MCF 10A (cell line): Measurements from ENCODE around the gene MYMX. TPM values are rescaled to one million over a fixed set of nuclear protein-coding genes. Genes with fewer than 3 reads are reported as not detected.

Source experiments
- BruUV-seq: library from RNA; stranded (reverse); fragments of 400-500 nt; replicated peaks from 2 replicates; lab custom pipeline; 2021; lab: Mats Ljungman, UMichigan
- CTCF ChIA-PET: fragments of 300-600 bp; sonication (Branson Sonifier 250); formaldehyde crosslinking; extraction: SDS; loops from one replicate; lab custom pipeline; 2021; ENCODE audit warnings: antibody characterized with exemption, inconsistent platforms; lab: Yijun Ruan, JAX
- POLR2A ChIA-PET: fragments of 300-600, 350-650 bp; sonication (Branson Sonifier 250); formaldehyde crosslinking; extraction: SDS; loops from one replicate; lab custom pipeline; 2020; ENCODE audit warnings: antibody characterized with exemption, inconsistent platforms; lab: Yijun Ruan, JAX
- DNase-seq: peaks from one replicate; pipeline ENCODE4 v3.0.0-alpha.2; 2018; ENCODE audit not compliant: unreplicated experiment
- H3K27ac Mint-ChIP-seq: one replicate; pipeline ENCODE4 v1.8.0; 2022; ENCODE audit warnings: mild to moderate bottlenecking, low read depth, mixed read lengths; ENCODE audit not compliant: unreplicated experiment
- H3K27me3 Mint-ChIP-seq: one replicate; pipeline ENCODE4 v1.8.0; 2022; ENCODE audit warnings: mixed read lengths; ENCODE audit not compliant: insufficient read depth, unreplicated experiment
- H3K36me3 Mint-ChIP-seq: one replicate; pipeline ENCODE4 v1.8.0; 2022; ENCODE audit warnings: mild to moderate bottlenecking, moderate library complexity, mixed read lengths; ENCODE audit not compliant: insufficient read depth, unreplicated experiment
- H3K4me1 Mint-ChIP-seq: one replicate; pipeline ENCODE4 v1.8.0; 2022; ENCODE audit warnings: mixed read lengths; ENCODE audit not compliant: insufficient read depth, unreplicated experiment
- H3K4me3 Mint-ChIP-seq: one replicate; pipeline ENCODE4 v1.8.0; 2022; ENCODE audit warnings: mild to moderate bottlenecking, moderate library complexity, mixed read lengths; ENCODE audit not compliant: unreplicated experiment
- H3K9me3 Mint-ChIP-seq: one replicate; pipeline ENCODE4 v1.8.0; 2022; ENCODE audit warnings: mixed read lengths; ENCODE audit not compliant: unreplicated experiment
- intact Hi-C: fragments of 100-400 bp; cut with micrococcal nuclease; formaldehyde crosslinking; loops from 2 replicates; pipeline ENCODE4 v1.14.1; 2022
- total RNA-seq: library from RNA; stranded (reverse); gene quantifications from 2 replicates; pipeline ENCODE4 v1.2.3, GENCODE V29; 2022
- TF ChIP-seq, protein P1 (sequence below): fragments of 200-600 bp; IDR thresholded peaks from one replicate; pipeline ENCODE4 v1.8.0; 2022; ENCODE audit warnings: antibody characterized with exemption, mild to moderate bottlenecking; ENCODE audit not compliant: unreplicated experiment

Gene MYMX
- total RNA-seq, 1 experiment from 2014 or later: not detected

DNA sequence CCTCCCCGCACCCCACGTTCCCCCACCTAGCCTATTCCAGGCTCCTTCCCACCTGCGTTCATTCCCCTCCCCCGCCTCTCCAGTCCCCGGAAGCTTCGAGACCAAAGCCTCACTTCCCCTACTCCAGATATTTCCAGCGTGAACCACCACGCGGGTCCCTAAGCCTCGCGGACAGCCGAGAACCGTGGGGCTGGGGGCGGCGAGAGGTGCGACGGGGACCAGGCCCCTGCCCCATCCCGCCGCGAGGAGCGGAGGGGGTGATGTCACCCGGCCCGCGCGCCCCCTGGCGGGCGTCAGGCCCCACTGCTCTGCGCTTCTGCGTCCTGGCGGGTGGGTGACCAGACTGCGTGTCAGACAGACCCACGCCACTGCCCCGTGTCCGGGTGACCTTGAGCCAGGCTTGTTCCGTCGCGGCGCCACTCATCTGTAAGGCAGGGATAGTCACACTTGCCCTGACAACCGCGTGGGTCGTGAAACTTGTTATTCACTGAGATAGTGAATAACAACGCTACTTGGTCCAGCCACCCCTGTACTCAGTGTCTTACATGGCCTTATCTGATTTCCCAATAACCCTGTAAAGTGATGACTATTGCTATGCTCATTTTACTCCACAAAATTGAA lies 21.2 kb downstream of the MYMX start:
- H3K27me3 Mint-ChIP-seq: no peaks in the 10 kb centered on the region
- peaks cover 7% of the 10 kb centered on the region for H3K36me3 Mint-ChIP-seq
- intact Hi-C loops: loop anchor here (1.0 kb wide), 3 partner anchors 17 to 142 kb away; no protein-coding TSS in a partner anchor
- H3K9me3 Mint-ChIP-seq: no peaks in the 10 kb centered on the region
- TF ChIP-seq, protein P1, sequence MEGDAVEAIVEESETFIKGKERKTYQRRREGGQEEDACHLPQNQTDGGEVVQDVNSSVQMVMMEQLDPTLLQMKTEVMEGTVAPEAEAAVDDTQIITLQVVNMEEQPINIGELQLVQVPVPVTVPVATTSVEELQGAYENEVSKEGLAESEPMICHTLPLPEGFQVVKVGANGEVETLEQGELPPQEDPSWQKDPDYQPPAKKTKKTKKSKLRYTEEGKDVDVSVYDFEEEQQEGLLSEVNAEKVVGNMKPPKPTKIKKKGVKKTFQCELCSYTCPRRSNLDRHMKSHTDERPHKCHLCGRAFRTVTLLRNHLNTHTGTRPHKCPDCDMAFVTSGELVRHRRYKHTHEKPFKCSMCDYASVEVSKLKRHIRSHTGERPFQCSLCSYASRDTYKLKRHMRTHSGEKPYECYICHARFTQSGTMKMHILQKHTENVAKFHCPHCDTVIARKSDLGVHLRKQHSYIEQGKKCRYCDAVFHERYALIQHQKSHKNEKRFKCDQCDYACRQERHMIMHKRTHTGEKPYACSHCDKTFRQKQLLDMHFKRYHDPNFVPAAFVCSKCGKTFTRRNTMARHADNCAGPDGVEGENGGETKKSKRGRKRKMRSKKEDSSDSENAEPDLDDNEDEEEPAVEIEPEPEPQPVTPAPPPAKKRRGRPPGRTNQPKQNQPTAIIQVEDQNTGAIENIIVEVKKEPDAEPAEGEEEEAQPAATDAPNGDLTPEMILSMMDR: peak; percentile 94
- peak; percentile 69 for DNase-seq
- H3K4me1 Mint-ChIP-seq: peaks cover 22% of the 10 kb centered on the region
- CTCF ChIA-PET: interaction anchor here (0.7 to 3.7 kb wide), 21 partner anchors 9 to 762 kb away, joined by 3 to 16 read pairs (median 4); partner anchors contain the start of genes HSP90AB1, MYMX, SLC29A1 and SLC35B2
- H3K4me3 Mint-ChIP-seq: peak overlapping the region; percentile 86
- POLR2A ChIA-PET: interaction anchor here (0.6 to 5.2 kb wide), 14 partner anchors 9 to 447 kb away, joined by 3 to 114 read pairs (median 4); partner anchors contain the start of genes CDC5L, HSP90AB1, SLC29A1 and SLC35B2
- peak overlapping the region; percentile 85 for H3K27ac Mint-ChIP-seq
- BruUV-seq: TSS peak; percentile 83

DNA sequence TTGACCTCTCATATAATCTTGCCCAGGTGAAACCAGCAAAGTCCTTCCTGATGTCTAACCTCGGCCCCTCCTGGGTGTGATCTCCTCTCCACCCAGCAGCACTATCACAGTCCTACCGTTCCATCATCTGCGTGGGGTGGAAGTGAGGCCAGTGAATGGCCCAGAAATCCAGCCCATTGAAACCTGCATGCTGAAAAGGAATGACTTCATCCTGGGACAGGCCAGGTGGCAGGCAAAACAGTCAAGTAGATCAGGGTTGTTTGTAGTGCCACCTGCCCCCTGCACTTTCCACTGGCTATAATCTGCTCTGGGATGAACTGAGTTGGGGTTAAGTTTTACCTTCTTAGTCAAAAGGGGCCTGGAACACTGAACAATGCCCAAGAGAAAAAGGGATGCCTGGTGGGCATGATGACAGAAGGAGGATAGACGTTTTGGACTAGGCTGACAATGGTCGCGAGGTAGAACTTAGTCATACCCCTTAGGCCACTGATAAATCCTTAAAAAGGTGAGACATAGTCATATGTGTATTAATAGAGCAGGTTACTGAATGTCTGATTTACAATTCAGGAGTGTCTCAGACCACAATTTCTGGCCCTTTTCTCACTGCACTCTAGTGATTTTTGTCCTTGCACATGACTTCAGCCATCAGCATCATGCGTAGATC lies 22.1 kb downstream of the MYMX start:
- TF ChIP-seq, protein P1: no peak
- Mint-ChIP-seq H3K27me3 (no peaks in the 10 kb centered on the region), H3K4me1 (peaks cover 18% of the 10 kb centered on the region), H3K9me3 (no peaks in the 10 kb centered on the region), H3K4me3 (peak overlapping the region; percentile 86), H3K27ac (peak overlapping the region; percentile 44), H3K36me3 (peaks cover 7% of the 10 kb centered on the region)
- ChIA-PET POLR2A (interaction anchor here (0.8 to 5.2 kb wide), 3 partner anchors 8 to 16 kb away, joined by 4 to 114 read pairs (median 5); partner anchors contain the start of gene HSP90AB1), CTCF (interaction anchor here (0.6 to 3.7 kb wide), 12 partner anchors 14 to 323 kb away, joined by 3 to 16 read pairs (median 4); partner anchors contain the start of genes MYMX, SLC29A1 and SLC35B2)
- no peak for DNase-seq
- BruUV-seq: no TSS peak
- intact Hi-C loops: loop anchor here (1.0 kb wide), 1 partner anchor 143 kb away; no protein-coding TSS in a partner anchor

- H3K4me3 Mint-ChIP-seq: no peak overlapping the region
- no peak overlapping the region for H3K27ac Mint-ChIP-seq
- BruUV-seq: no TSS peak
- CTCF ChIA-PET: interaction anchor here (0.5 to 1.8 kb wide), 4 partner anchors 10 to 1324 kb away, joined by 3 to 8 read pairs (median 4); partner anchors contain the start of gene SLC35B2
- no peaks in the 10 kb centered on the region for H3K27me3 Mint-ChIP-seq
- peaks cover 13% of the 10 kb centered on the region for H3K4me1 Mint-ChIP-seq
- TF ChIP-seq, protein P1: no peak
- H3K36me3 Mint-ChIP-seq: peaks cover 19% of the 10 kb centered on the region
- DNase-seq: no peak
- no peaks in the 10 kb centered on the region for H3K9me3 Mint-ChIP-seq
- intact Hi-C loops: loop anchor here (10.0 kb wide), 1 partner anchor 469 kb away; the partner anchor contains the start of gene VEGFA
- POLR2A ChIA-PET: interaction anchor here (0.6 to 1.1 kb wide), 2 partner anchors 19 to 903 kb away, joined by 3 read pairs; no protein-coding TSS in a partner anchor
Measured at GRCh38 chr6:44243345-44243744, 26.6 kb downstream of the MYMX start.
